Measurements from ENCODE around the gene NUP98.

- TF ChIP-seq CTCF (IDR thresholded peaks at IDR 0.05) (no peak), EZH2phosphoT487 (IDR thresholded peaks at IDR 0.05; ENCODE audit: borderline replicate concordance, low read depth) (no peak), SMC3 (IDR thresholded peaks at IDR 0.05; ENCODE audit: low read depth, low read length) (no peak), YY1 (IDR thresholded peaks at IDR 0.05; ENCODE audit: low read depth) (no peak), SIN3A (IDR thresholded peaks at IDR 0.05; ENCODE audit: borderline replicate concordance, low read depth, low read length) (no peak), USF2 (IDR thresholded peaks at IDR 0.05; ENCODE audit: borderline replicate concordance, low read depth, low read length) (no peak), IRF3 (IDR thresholded peaks at IDR 0.05; ENCODE audit: low read depth, low read length) (no peak)
Measured at GRCh38 chr11:3783611-3784010, 13.7 kb downstream of the NUP98 start.

Data from SK-N-SH (cell line).